ENCODE results near the gene C13orf42.
"Not testable (repeated sequence)": the region's sequence is repeated elsewhere in the genome, so short reads cannot be mapped to it uniquely, and the experiment has no call there.

Gene C13orf42

GRCh38 chr13:51118809-51119431 lies 7.8 kb upstream of the C13orf42 start:
- no peak for DNase-seq

GRCh38 chr13:51113969-51114368 lies 2.9 kb upstream of the C13orf42 start:
- no peak for DNase-seq

GRCh38 chr13:51113186-51113881 lies 2.3 kb upstream of the C13orf42 start:
- no peak for DNase-seq

GRCh38 chr13:51112771-51113170 lies 1.7 kb upstream of the C13orf42 start:
- DNase-seq: no peak

- no peak for DNase-seq
Measured at GRCh38 chr13:51111997-51112396, 923 bp upstream of the C13orf42 start.

GRCh38 chr13:51107996-51108395 lies 3.1 kb downstream of the C13orf42 start:
- DNase-seq: no peak

GRCh38 chr13:51105046-51105445 lies 6.0 kb downstream of the C13orf42 start:
- no peak for DNase-seq

- DNase-seq: no peak
Measured at GRCh38 chr13:51101636-51102235, 9.3 kb downstream of the C13orf42 start.

- DNase-seq: no peak
Measured at GRCh38 chr13:51097353-51098043, 13.6 kb downstream of the C13orf42 start.

- no peak for DNase-seq
Measured at GRCh38 chr13:51096131-51096530, 14.9 kb downstream of the C13orf42 start.

- no peak for DNase-seq
Measured at GRCh38 chr13:51093574-51093973, 17.5 kb downstream of the C13orf42 start.

- no peak for DNase-seq
Measured at GRCh38 chr13:51091839-51092238, 19.2 kb downstream of the C13orf42 start.

- no peak for DNase-seq
Measured at GRCh38 chr13:51083706-51084105, 27.4 kb downstream of the C13orf42 start.

- not testable (repeated sequence) for DNase-seq
Measured at GRCh38 chr13:51080478-51081065, 30.5 kb downstream of the C13orf42 start.

- DNase-seq: no peak
Measured at GRCh38 chr13:51071493-51071892, 39.6 kb downstream of the C13orf42 start.

GRCh38 chr13:51070005-51070649 lies 40.9 kb downstream of the C13orf42 start:
- peak; percentile 66 to 75 for DNase-seq

- no peak for DNase-seq
Measured at GRCh38 chr13:51068501-51068900, 42.6 kb downstream of the C13orf42 start.

- DNase-seq: no peak
Measured at GRCh38 chr13:51067706-51068105, 43.4 kb downstream of the C13orf42 start.

- DNase-seq: no peak
Measured at GRCh38 chr13:51067210-51067701, 43.8 kb downstream of the C13orf42 start.

- DNase-seq: no peak
Measured at GRCh38 chr13:51066091-51066831, 44.8 kb downstream of the C13orf42 start.

GRCh38 chr13:51065372-51066090 lies 45.5 kb downstream of the C13orf42 start:
- DNase-seq: no peak
